Smooth muscle cell (in vitro differentiated cells): ENCODE measurements around the gene ZFAND6. TPM values are rescaled to one million over a fixed set of nuclear protein-coding genes. Genes with fewer than 3 reads are reported as not detected.

Source experiments
- DNase-seq: peaks from one replicate; lab custom pipeline; 2025; ENCODE audit not compliant: unreplicated experiment; lab: John Stamatoyannopoulos, UW
- H2AFZ ChIP-seq: fragments of 200-600 bp; sonication (generic); 2 replicates; pipeline ENCODE4 v1.6.0; 2016; ENCODE audit warnings: antibody characterized with exemption, low read depth, mild to moderate bottlenecking
- H3F3A ChIP-seq: fragments of 200-600 bp; sonication (generic); 2 replicates; pipeline ENCODE4 v1.6.0; 2017; ENCODE audit warnings: antibody characterized with exemption, low read depth
- H3K27ac ChIP-seq: fragments of 200-600 bp; sonication (generic); 2 replicates; pipeline ENCODE4 v1.5.1; 2016; ENCODE audit warnings: low read depth, mild to moderate bottlenecking
- H3K27me3 ChIP-seq: fragments of 200-600 bp; sonication (generic); 2 replicates; pipeline ENCODE4 v1.6.1; 2016; ENCODE audit warnings: low read depth, mild to moderate bottlenecking
- H3K36me3 ChIP-seq: fragments of 200-600 bp; sonication (generic); 2 replicates; pipeline ENCODE4 v1.5.1; 2016; ENCODE audit warnings: low read depth
- H3K4me1 ChIP-seq: fragments of 200-600 bp; sonication (generic); 2 replicates; pipeline ENCODE4 v1.5.1; 2016; ENCODE audit warnings: low read depth
- H3K4me2 ChIP-seq: fragments of 200-600 bp; sonication (generic); 2 replicates; pipeline ENCODE4 v1.6.0; 2016; ENCODE audit warnings: mild to moderate bottlenecking
- H3K4me3 ChIP-seq: fragments of 200-600 bp; sonication (generic); 2 replicates; pipeline ENCODE4 v1.5.1; 2016; ENCODE audit warnings: mild to moderate bottlenecking
- H3K79me2 ChIP-seq: fragments of 200-600 bp; sonication (generic); 2 replicates; pipeline ENCODE4 v1.6.0; 2016; ENCODE audit warnings: low read depth, mild to moderate bottlenecking
- H3K9ac ChIP-seq: fragments of 200-600 bp; sonication (generic); 2 replicates; pipeline ENCODE4 v1.6.0; 2016; ENCODE audit warnings: low read depth
- H3K9me3 ChIP-seq: fragments of 200-600 bp; sonication (generic); replicated peaks from 2 replicates; pipeline ENCODE4 v1.5.1; 2016; ENCODE audit warnings: low read depth
- H4K20me1 ChIP-seq: fragments of 200-600 bp; sonication (generic); 2 replicates; pipeline ENCODE4 v1.6.0; 2016; ENCODE audit warnings: low read depth
- CTCF ChIP-seq: fragments of 200-600 bp; sonication (generic); IDR thresholded peaks from 2 replicates; pipeline ENCODE4 v1.5.1; 2017; ENCODE audit warnings: borderline replicate concordance, mild to moderate bottlenecking, antibody characterized with exemption; ENCODE audit not compliant: insufficient read depth, poor library complexity, severe bottlenecking
- WGBS: methylation state at CpG from one replicate; pipeline ENCODE4 v1.1.7; 2016; ENCODE audit warnings: low lambda C conversion rate; 5-methylcytosine and 5-hydroxymethylcytosine counted together
- polyA plus RNA-seq: library from polyadenylated mRNA; unstranded; fragments of >200 nt; fragmentation: Nextera tagmentation; extraction: Ambion mirVana; gene quantifications from 2 replicates; pipeline ENCODE4 v1.2.1, GENCODE V29; 2016
- total RNA-seq: library from RNA; depleted of rRNA; stranded (reverse); fragments of >200 nt; gene quantifications from 2 replicates; pipeline ENCODE4 v1.2.3, GENCODE V29; 2014

The ZFAND6 gene
- total and polyA plus RNA-seq, 2 experiments from 2014 or later, result 81.9 to 144 TPM

DNA sequence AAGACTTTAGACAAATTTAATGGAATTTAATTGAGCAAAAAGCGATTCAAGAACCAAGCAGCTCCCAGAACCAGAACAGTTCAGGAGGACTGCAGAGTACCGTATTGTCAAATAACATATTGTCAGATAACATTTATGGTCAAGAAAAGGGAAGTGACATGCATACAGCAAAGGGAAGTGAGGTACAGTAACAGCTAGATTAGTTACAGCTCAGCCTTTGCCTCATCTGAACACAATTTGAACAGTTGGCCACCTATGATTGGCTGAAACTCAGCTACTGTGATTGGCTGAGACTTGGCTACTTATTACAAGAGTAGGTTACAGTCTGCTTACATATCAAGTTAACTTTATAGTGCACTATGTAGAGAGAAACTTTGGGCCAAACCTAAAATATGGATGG, 21.9 kb downstream of the ZFAND6 start:
- no peaks in the 10 kb centered on the region for H3F3A ChIP-seq
- WGBS, result 98% methylated on average over 2 of the region's 2 CpGs
- no peak for TF ChIP-seq CTCF
- no peak overlapping the region for H2AFZ ChIP-seq
- no peak overlapping the region for H3K4me2 ChIP-seq
- no peak overlapping the region for H3K4me3 ChIP-seq
- peaks cover under 1% of the 10 kb centered on the region for H3K4me1 ChIP-seq
- peaks cover 94% of the 10 kb centered on the region for H3K79me2 ChIP-seq
- H3K9ac ChIP-seq, result no peak overlapping the region
- no peak overlapping the region for H3K27ac ChIP-seq
- peaks cover 94% of the 10 kb centered on the region for H4K20me1 ChIP-seq
- H3K27me3 ChIP-seq, result no peaks in the 10 kb centered on the region
- no peaks in the 10 kb centered on the region for H3K9me3 ChIP-seq
- DNase-seq, result no peak
- no peaks in the 10 kb centered on the region for H3K36me3 ChIP-seq

- no peak overlapping the region for H3K4me3 ChIP-seq
- no peak overlapping the region for H3K9ac ChIP-seq
- DNase-seq, result no peak
- no peak for TF ChIP-seq CTCF
- no peaks in the 10 kb centered on the region for H3K36me3 ChIP-seq
- no peaks in the 10 kb centered on the region for H3F3A ChIP-seq
- H4K20me1 ChIP-seq, result peaks cover 100% of the 10 kb centered on the region
- no peaks in the 10 kb centered on the region for H3K9me3 ChIP-seq
- peaks cover 96% of the 10 kb centered on the region for H3K79me2 ChIP-seq
- H3K4me2 ChIP-seq, result no peak overlapping the region
- no peaks in the 10 kb centered on the region for H3K27me3 ChIP-seq
- H3K27ac ChIP-seq, result no peak overlapping the region
- H2AFZ ChIP-seq, result no peak overlapping the region
- no peaks in the 10 kb centered on the region for H3K4me1 ChIP-seq
- WGBS, result 72% methylated on average over 5 of the region's 5 CpGs
These were observed 27.6 kb downstream of the ZFAND6 start for GRCh38 chr15:80087104-80087503.

GRCh38 chr15:80090041-80090440, 30.6 kb downstream of the ZFAND6 start:
- H3K36me3 ChIP-seq, result no peaks in the 10 kb centered on the region
- H4K20me1 ChIP-seq, result peaks cover 100% of the 10 kb centered on the region
- no peak overlapping the region for H3K27ac ChIP-seq
- no peaks in the 10 kb centered on the region for H3K27me3 ChIP-seq
- no peak overlapping the region for H3K4me3 ChIP-seq
- H3K4me2 ChIP-seq, result no peak overlapping the region
- no peak for DNase-seq
- H2AFZ ChIP-seq, result no peak overlapping the region
- peaks cover 93% of the 10 kb centered on the region for H3K79me2 ChIP-seq
- no peak for TF ChIP-seq CTCF
- WGBS, result 86% methylated on average over 1 of the region's 1 CpG
- no peaks in the 10 kb centered on the region for H3F3A ChIP-seq
- no peak overlapping the region for H3K9ac ChIP-seq
- no peaks in the 10 kb centered on the region for H3K9me3 ChIP-seq
- H3K4me1 ChIP-seq, result no peaks in the 10 kb centered on the region

DNA sequence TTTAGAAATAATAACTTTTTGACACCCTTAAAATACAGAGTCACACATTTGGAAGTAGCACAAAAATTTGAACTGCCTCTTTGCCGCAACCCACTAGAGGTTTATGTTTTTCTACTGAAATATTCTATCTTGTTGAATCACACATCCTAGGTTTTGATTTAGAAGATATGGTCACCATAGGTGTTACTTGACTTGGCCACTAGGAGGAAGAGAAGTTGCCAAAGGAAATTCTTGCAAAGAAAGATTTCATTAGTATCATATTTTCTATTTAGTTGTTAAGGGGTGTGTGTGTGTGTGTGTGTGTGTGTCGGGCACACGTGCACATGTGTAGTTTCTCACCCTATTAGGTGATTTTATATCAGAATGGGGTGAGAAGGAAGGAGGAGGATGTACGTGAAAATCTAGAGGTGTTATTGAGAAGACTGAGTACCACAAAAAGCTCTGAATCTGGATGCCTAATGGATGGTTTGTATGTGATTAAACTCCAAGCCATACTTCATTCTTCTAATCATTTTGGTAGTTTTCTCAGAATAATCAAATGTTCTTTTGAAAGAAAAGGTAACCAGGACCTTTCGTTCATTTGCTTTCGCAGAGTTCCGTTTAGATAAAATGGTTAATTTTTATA, 31.5 kb downstream of the ZFAND6 start:
- Histone ChIP-seq H3K9ac (no peak overlapping the region), H3K27me3 (no peaks in the 10 kb centered on the region), H3K4me2 (no peak overlapping the region), H3K36me3 (no peaks in the 10 kb centered on the region), H3K79me2 (peaks cover 93% of the 10 kb centered on the region), H3K4me3 (no peak overlapping the region), H3K9me3 (no peaks in the 10 kb centered on the region), H2AFZ (no peak overlapping the region), H3K4me1 (no peaks in the 10 kb centered on the region), H3K27ac (no peak overlapping the region), H3F3A (no peaks in the 10 kb centered on the region), H4K20me1 (peaks cover 100% of the 10 kb centered on the region)
- 97% methylated on average over 7 of the region's 7 CpGs for WGBS
- DNase-seq, result no peak
- peak; percentile 38 for TF ChIP-seq CTCF
